Heart right ventricle (tissue), 16 donors: ENCODE data around the gene ACKR1. TPM values are rescaled to one million over a fixed set of nuclear protein-coding genes. Genes with fewer than 3 reads are reported as not detected.

Source experiments
- ATAC-seq, 8 donors: fragments of 200-7000 bp; cut with Tn5 transposase; one replicate each; pipeline ENCODE4 v1.9.1; 2020; ENCODE audit warnings: mild to moderate bottlenecking in 8 of 8, moderate library complexity in 8 of 8, moderate number of reproducible peaks in 1 of 8
- DNase-seq, 2 donors: peaks; one replicate each; pipeline ENCODE4 v3.0.0-alpha.2; 2020
- H3K27ac ChIP-seq, 10 donors: fragments of 200-600 bp; sonication (generic) in 2 of 10; one replicate each; pipeline versions ENCODE4 v1.5.0 to v1.8.0; 2020 to 2022; ENCODE audit warnings: mild to moderate bottlenecking in 3 of 10
- H3K27me3 ChIP-seq, 7 donors: fragments of 200-600 bp; one replicate each; pipeline ENCODE4 v1.8.0; 2021 to 2022; ENCODE audit warnings: mild to moderate bottlenecking in 2 of 7
- H3K36me3 ChIP-seq, 9 donors: fragments of 200-600 bp; sonication (generic) in 1 of 9; one replicate each; pipeline versions ENCODE4 v1.5.0 to v1.8.0; 2020 to 2022; ENCODE audit warnings: mild to moderate bottlenecking in 2 of 9
- H3K4me1 ChIP-seq, 9 donors: fragments of 200-600 bp; sonication (generic) in 1 of 9; one replicate each; pipeline versions ENCODE4 v1.5.0 to v1.8.0; 2020 to 2022; ENCODE audit warnings: mild to moderate bottlenecking in 4 of 9
- H3K4me3 ChIP-seq, 10 donors: fragments of 200-600 bp; sonication (generic) in 2 of 10; one replicate each; pipeline versions ENCODE4 v1.5.0 to v1.8.0; 2020 to 2022; ENCODE audit warnings: mild to moderate bottlenecking in 7 of 10, moderate library complexity in 2 of 10
- H3K9me3 ChIP-seq, 11 donors: fragments of 200-600 bp in 10 of 11; sonication (generic) in 2 of 11; one replicate each; pipeline versions ENCODE4 v1.5.0 to v1.8.0; 2013 to 2022; ENCODE audit warnings: mild to moderate bottlenecking in 2 of 11, control low read depth in 1 of 11, moderate library complexity in 1 of 11
- CTCF ChIP-seq, 9 donors: fragments of 200-600 bp; sonication (generic) in 2 of 9; IDR thresholded peaks; one replicate each; pipeline versions ENCODE4 v1.5.0 to v1.8.0; 2021 to 2022; ENCODE audit warnings: antibody characterized with exemption in 9 of 9, mild to moderate bottlenecking in 5 of 9, moderate library complexity in 1 of 9
- WGBS, 2 donors: extraction: QIAGEN DNeasy Blood & Tissue Kit; methylation state at CpG; one replicate each; pipeline ENCODE4 v1.1.7; 2013; ENCODE audit warnings: inconsistent platforms in 1 of 2; 5-methylcytosine and 5-hydroxymethylcytosine counted together
- intact Hi-C, 10 donors: fragments of 100-400 bp; cut with DNase I; formaldehyde crosslinking; loops; one replicate each; pipeline versions ENCODE4 v1.11.1 to v1.14.2; 2022
- long read RNA-seq, 3 donors: library from polyadenylated mRNA; unstranded; transcript quantifications; one replicate each; pipeline ENCODE4 v2.0.0, GENCODE V29; 2020 to 2021
- polyA plus RNA-seq, 2 donors: library from polyadenylated mRNA; stranded (reverse); fragments of 200-250 nt; gene quantifications; one replicate each; pipeline ENCODE4 v1.2.3, GENCODE V29; 2013
- total RNA-seq, 10 donors: library from RNA; stranded (reverse); fragmentation: NEBNext Ultra II Directional in 3 of 10; extraction: Animal tissue kit (Norgen Biotek cat#: 25700) in 3 of 10; gene quantifications; one replicate each; pipeline versions ENCODE4 v1.2.1 to v1.2.4, GENCODE V29; 2021 to 2023
- donor health status: Arrhythmogenic right ventricular cardiomyopathy.
- donor health status: ischemic (EF 13 %, LVEDD 7.1; RV severe dilation, severe dysfunction).
- donor health status: healthy with polysubstance abuse.
- donor health status: DM: no; HTN: yes; CAD: no.
- donor health status: DM: no; HTN: no; CAD: no.
- donor health status: ischemic (EF 25% LVEDD 6.9; RV normal size, moderate dysfunction).
- donor health status: ischemic (EF 25% LVEDD 5.7; RV mildly dilated, moderate dysfunction).
- donor health status: healthy.
- donor health status: DM: yes; HTN: yes; CAD: no.
- donor health status: Ischemic cardiomyopathy.
- donor health status: ischemic (EF 35%, LVEDD 5.7; RV mildly dilated, moderate dysfunction).
- donor health status: nonischemic (EF 11% LVEDD 7.7; RV severe dilation, severe dysfunction).
- donor health status: DM: yes; HTN: yes; CAD: no.
- donor health status: PGD.
- donor health status: ischemic (EF 29% LVEDD 5.4; RV normal size, mild dysfunction).
- donor health status: nonischemic (EF 23%, LVEDD 6.1; RV moderate dilation, normal function).

ACKR1 gene
- total RNA-seq, result 10 to 100 TPM in 7 of 10 donors, 1 to 10 TPM in 3; 5.0 to 31.4 (median 11.8) TPM
- 10 to 100 TPM; 25.9 to 45.6 TPM for polyA plus RNA-seq
- long read RNA-seq, donor 1, transcript ACKR1-202 (2 exons, 2,008 nt), result major isoform, 11 of 13 reads
- long read RNA-seq, donor 1, partial matches to known transcripts, result 0 of 13 reads
- long read RNA-seq, donor 1, other reads (novel, unspliced or antisense), result 0 of 13 reads
- long read RNA-seq, donor 2, partial matches to known transcripts, result 0 of 7 reads
- long read RNA-seq, donor 2, other reads (novel, unspliced or antisense), result 0 of 7 reads
- long read RNA-seq, donor 3, partial matches to known transcripts, result 0 of 5 reads
- long read RNA-seq, donor 3, other reads (novel, unspliced or antisense), result 0 of 5 reads

GRCh38 chr1:159204161-159205141 lies at the start of gene ACKR1:
Gene ACKR1 (plus strand): TSS chr1:159204875. CDS start chr1:159204960, 85 bp downstream.
- peak within 1 kb of the TSS in 3 of 10 donors; percentile 9 to 36 (median 36) for H3K27ac ChIP-seq
- peaks cover 0 to 71% (median 57%) of the 10 kb centered on the region in 7 donors for H3K27me3 ChIP-seq
- intact Hi-C loops, result loop anchor here in 1 of 10 donors (5.0 kb wide), 1 partner anchor 32 kb away; the partner anchor contains the start of gene CADM3
- no peak for TF ChIP-seq CTCF (IDR thresholded peaks at IDR 0.05)
- peak within 1 kb of the TSS in 5 of 10 donors; percentile 14 to 35 (median 26) for H3K4me3 ChIP-seq
- no peaks in the 10 kb centered on the region for H3K9me3 ChIP-seq
- DNase-seq (no peak), ATAC-seq (peak in 4 of 8 donors; percentile 29 to 55 (median 40))
- no peaks in the 10 kb centered on the region for H3K4me1 ChIP-seq
- 23 to 39% methylated on average over 13 of the region's 13 CpGs for WGBS, 2 donors
- no peaks in the 10 kb centered on the region for H3K36me3 ChIP-seq

DNA sequence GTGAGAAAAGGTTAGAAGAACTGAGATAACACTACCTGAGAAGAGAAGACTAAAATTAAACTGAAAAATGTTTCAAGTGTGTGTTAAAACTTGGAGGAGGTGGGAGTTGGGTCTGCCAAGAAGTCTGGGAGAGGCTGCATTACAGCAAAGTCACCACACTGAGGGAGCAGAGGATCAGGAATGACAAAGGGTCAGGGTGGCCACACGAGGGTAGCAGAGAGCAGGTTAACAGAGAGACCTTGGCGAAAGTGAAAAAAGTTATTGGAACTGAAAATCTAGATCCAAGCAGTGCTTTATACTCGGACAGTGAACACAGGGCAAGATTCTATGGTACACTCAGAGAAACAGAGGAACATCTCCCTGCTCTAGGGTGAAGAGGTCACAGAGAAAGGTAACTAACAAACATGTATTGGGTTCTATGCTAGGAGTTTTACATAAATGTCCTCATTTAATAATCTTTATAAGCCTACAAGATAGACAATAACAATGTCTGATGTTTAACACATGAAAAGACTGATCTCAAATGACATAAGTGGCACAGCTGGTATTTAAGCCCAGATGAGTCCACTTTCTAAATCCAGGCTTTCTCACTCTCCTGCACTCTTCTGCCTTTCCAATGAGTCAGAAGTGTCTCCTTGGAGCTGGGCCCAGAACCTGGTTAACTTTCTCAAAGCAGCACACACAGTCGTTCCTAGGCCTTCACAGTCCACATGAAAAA lies 43.5 kb upstream of the ACKR1 start:
- WGBS, 2 donors, result 3% methylated on average over 4 of the region's 4 CpGs
- intact Hi-C loops, result loop anchor here in 9 of 10 donors (1.0 to 10.0 kb wide), 8 partner anchors 36 to 734 kb away; no protein-coding TSS in a partner anchor
- Histone ChIP-seq H3K9me3 (no peaks in the 10 kb centered on the region), H3K27ac (peak overlapping the region in 1 of 10 donors; percentile 55), H3K27me3 (peaks cover 0 to 47% (median 17%) of the 10 kb centered on the region in 7 donors), H3K4me1 (peaks cover 0 to 11% (median 0%) of the 10 kb centered on the region in 9 donors), H3K36me3 (no peaks in the 10 kb centered on the region), H3K4me3 (no peak overlapping the region)
- DNase-seq (peak; percentile 50 to 69), ATAC-seq (peak; percentile 94 to 98 (median 96))
- peak; percentile 74 to 98 (median 91) for TF ChIP-seq CTCF (IDR thresholded peaks at IDR 0.05)

DNA sequence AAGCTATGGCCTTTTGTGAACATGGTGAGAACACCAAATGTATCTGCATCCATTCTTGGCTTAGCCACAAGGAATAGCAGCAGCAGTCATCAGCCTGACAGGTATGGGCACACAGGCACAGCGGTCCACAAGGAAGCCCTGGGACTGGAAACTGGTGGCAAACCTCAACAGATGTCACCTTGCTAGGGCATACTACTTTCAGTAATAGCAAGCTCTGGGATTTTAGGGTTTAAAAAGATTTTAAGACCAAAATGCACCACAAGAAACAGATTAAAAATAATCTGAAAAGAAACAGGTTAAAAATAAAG lies 43.0 kb upstream of the ACKR1 start:
- H3K27me3 ChIP-seq, result peaks cover 0 to 52% (median 17%) of the 10 kb centered on the region in 7 donors
- 86 to 88% methylated on average over 1 of the region's 1 CpG for WGBS, 2 donors

More for the DNA sequence above, 43.0 kb upstream of the ACKR1 start:
- Histone ChIP-seq H3K27ac (no peak overlapping the region), H3K4me3 (no peak overlapping the region), H3K9me3 (no peaks in the 10 kb centered on the region), H3K4me1 (peaks cover 0 to 11% (median 0%) of the 10 kb centered on the region in 9 donors), H3K36me3 (no peaks in the 10 kb centered on the region)
- peak in 1 of 8 donors; percentile 27 for ATAC-seq
- intact Hi-C loops, result loop anchor here in 9 of 10 donors (1.0 to 10.0 kb wide), 8 partner anchors 36 to 733 kb away; no protein-coding TSS in a partner anchor
- TF ChIP-seq CTCF (IDR thresholded peaks at IDR 0.05), result no peak
- no peak for DNase-seq
